Left lung (tissue), 10 donors: Measurements from ENCODE around the gene CFAP45. TPM values are rescaled to one million over a fixed set of nuclear protein-coding genes. Genes with fewer than 3 reads are reported as not detected.

Source experiments
- ATAC-seq: fragments of 200-7000 bp; cut with Tn5 transposase; one replicate; pipeline ENCODE4 v1.9.1; 2020; ENCODE audit warnings: moderate library complexity
- DNase-seq, 4 donors: peaks; one replicate each; pipeline ENCODE4 v3.0.0-alpha.2; 2013 to 2020
- H3K27ac ChIP-seq, 2 donors: fragments of 200-600 bp; sonication (generic) in 1 of 2; one replicate each; pipeline versions ENCODE4 v1.5.0 to v1.8.0; 2020 to 2021
- H3K27me3 ChIP-seq, 2 donors: fragments of 200-600 bp; sonication (generic) in 1 of 2; one replicate each; pipeline versions ENCODE4 v1.5.0 to v1.8.0; 2020 to 2021
- H3K36me3 ChIP-seq, 2 donors: fragments of 200-600 bp; sonication (generic) in 1 of 2; one replicate each; pipeline versions ENCODE4 v1.5.0 to v1.8.0; 2020 to 2021
- H3K4me1 ChIP-seq, 2 donors: fragments of 200-600 bp; one replicate each; pipeline ENCODE4 v1.8.0; 2021
- H3K4me3 ChIP-seq, 2 donors: fragments of 200-600 bp; sonication (generic) in 1 of 2; one replicate each; pipeline versions ENCODE4 v1.5.0 to v1.8.0; 2020 to 2021; ENCODE audit warnings: mild to moderate bottlenecking in 1 of 2
- H3K9me3 ChIP-seq, 2 donors: fragments of 200-600 bp; sonication (generic) in 1 of 2; one replicate each; pipeline versions ENCODE4 v1.5.0 to v1.8.0; 2020 to 2021
- intact Hi-C, 2 donors: fragments of 100-400 bp; cut with DNase I; formaldehyde crosslinking; loops; one replicate each; pipeline versions ENCODE4 v1.11.2 to v1.14.2; 2022
- polyA plus RNA-seq, 6 donors: library from polyadenylated mRNA; unstranded; fragments of 120-200 nt; gene quantifications; one replicate each; pipeline ENCODE4 v1.2.1, GENCODE V29; 2013; ENCODE audit not compliant: insufficient read length in 6 of 6
- total RNA-seq, 2 donors: library from RNA; stranded (reverse); fragmentation: NEBNext Ultra II Directional; extraction: Animal tissue kit (Norgen Biotek cat#: 25700); gene quantifications; one replicate each; pipeline ENCODE4 v1.2.1, GENCODE V29; 2021
- TF ChIP-seq, protein P1 (sequence below), 2 donors: fragments of 200-600 bp; sonication (generic) in 1 of 2; IDR thresholded peaks; one replicate each; pipeline versions ENCODE4 v1.5.0 to v1.8.0; 2021; ENCODE audit warnings: antibody characterized with exemption in 2 of 2
- donor health status: DM: no; HTN: yes; CAD: no.
- donor health status: DM: no; HTN: no; CAD: no.

Gene CFAP45
- total and polyA plus RNA-seq, 8 donors, result 1.1 to 12.4 (median 6.4) TPM

DNA sequence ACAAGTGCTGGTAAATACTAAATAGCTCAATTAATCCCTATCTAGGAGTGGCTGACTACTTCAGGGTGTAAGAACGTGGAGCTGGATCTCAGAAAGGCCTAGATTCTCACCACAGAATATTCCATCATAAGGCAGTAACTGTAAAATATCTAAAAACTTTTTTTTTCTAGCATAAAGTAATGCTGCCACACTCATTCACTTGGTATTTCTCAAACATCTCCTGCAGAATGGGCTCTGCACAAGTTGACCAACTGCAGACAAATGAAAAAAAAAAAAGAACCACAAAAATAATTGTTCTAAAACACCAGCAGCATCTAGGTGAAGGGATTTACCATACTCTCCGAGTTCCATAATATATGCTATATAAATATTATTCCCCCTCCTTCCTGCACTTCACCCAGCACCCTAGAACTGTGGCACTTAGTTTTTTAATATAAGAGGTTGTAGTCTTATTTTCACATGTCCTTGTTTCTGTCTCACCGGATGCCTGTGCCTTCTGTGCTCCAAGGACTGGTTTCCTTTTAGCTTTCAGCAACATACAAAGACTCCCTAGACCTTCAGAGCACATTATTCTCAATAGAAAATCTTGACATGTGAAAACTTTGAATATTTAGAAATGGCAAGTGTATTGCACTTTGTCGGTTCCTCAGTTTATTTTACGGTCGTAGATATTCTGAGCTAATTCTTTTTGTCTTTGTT is 46.4 kb downstream of the CFAP45 start:
- Histone ChIP-seq H3K4me3 (peak overlapping the region; percentile 63 to 75), H3K27me3 (no peaks in the 10 kb centered on the region), H3K27ac (peak overlapping the region; percentile 91 to 96), H3K4me1 (peaks cover 0 to 39% of the 10 kb centered on the region in 2 donors), H3K36me3 (no peaks in the 10 kb centered on the region), H3K9me3 (no peaks in the 10 kb centered on the region)
- TF ChIP-seq, protein P1, sequence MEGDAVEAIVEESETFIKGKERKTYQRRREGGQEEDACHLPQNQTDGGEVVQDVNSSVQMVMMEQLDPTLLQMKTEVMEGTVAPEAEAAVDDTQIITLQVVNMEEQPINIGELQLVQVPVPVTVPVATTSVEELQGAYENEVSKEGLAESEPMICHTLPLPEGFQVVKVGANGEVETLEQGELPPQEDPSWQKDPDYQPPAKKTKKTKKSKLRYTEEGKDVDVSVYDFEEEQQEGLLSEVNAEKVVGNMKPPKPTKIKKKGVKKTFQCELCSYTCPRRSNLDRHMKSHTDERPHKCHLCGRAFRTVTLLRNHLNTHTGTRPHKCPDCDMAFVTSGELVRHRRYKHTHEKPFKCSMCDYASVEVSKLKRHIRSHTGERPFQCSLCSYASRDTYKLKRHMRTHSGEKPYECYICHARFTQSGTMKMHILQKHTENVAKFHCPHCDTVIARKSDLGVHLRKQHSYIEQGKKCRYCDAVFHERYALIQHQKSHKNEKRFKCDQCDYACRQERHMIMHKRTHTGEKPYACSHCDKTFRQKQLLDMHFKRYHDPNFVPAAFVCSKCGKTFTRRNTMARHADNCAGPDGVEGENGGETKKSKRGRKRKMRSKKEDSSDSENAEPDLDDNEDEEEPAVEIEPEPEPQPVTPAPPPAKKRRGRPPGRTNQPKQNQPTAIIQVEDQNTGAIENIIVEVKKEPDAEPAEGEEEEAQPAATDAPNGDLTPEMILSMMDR (IDR thresholded peaks at IDR 0.05), result no peak
- intact Hi-C loops, result no loop called here
- no peak for ATAC-seq
- DNase-seq, result no peak

DNA sequence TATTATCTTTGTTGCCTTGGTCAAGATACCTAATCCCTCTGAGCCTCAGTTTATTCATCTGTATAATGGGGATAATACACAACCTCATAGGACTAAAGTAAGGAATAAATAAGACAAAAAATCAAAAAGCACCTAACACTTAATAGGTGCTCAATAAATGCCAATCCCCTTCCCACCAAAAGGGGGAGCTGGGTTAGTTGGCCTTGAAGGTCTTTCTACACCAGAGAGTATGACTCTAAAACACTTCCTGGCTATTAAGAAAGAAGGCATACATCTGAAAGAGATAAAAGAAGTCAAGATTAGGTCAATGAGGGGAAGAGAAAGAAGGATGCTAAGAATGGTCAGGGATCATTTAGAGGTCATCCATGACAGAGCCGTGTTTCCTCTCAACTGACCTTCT is 48.6 kb downstream of the CFAP45 start:
- ATAC-seq (no peak), DNase-seq (no peak)
- Histone ChIP-seq H3K27me3 (no peaks in the 10 kb centered on the region), H3K4me3 (no peak overlapping the region), H3K36me3 (no peaks in the 10 kb centered on the region), H3K4me1 (peaks cover 0 to 47% of the 10 kb centered on the region in 2 donors), H3K27ac (no peak overlapping the region), H3K9me3 (no peaks in the 10 kb centered on the region)
- intact Hi-C loops, result no loop called here
- TF ChIP-seq, protein P1 (IDR thresholded peaks at IDR 0.05), result no peak

DNA sequence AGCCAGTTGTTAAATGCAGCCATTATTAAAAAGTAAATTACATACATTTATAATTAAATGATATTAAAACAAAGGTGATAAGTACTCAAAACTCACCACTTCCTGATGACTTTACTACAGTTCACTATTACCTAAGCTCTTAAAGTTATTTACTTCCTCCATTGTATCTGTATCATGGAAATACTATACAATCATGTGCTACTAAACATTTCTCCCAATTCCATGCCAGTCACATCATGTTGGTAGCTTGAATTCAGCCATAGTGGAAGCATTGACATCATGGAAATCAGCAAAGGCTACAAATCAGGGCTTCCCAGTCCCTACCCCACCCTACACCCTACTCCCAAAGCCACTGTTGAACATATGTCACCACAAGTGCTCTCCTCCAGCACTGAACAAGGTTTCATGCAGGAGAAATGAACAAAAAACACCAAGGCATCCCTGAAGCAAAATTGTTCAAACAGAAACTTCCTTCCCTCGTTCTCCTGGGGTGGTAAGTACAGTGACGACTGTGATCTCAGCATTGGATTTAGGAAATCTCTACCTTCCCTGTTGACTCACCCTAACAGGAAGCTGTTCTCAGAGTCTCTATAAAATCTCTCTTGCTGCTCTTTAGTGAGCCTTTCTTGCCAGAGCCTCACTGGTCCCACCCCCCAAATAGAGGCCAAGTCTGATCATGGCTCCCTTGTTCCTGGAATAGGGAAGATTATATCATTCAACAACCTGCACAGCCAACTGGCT is 50.2 kb downstream of the CFAP45 start:
- ATAC-seq, result no peak
- intact Hi-C loops, result no loop called here
- peaks cover 0 to 37% of the 10 kb centered on the region in 2 donors for H3K4me1 ChIP-seq
- DNase-seq, result no peak
- TF ChIP-seq, protein P1 (IDR thresholded peaks at IDR 0.05), result no peak
- H3K27me3 ChIP-seq, result no peaks in the 10 kb centered on the region
- H3K27ac ChIP-seq, result no peak overlapping the region
- H3K4me3 ChIP-seq, result no peak overlapping the region
- no peaks in the 10 kb centered on the region for H3K36me3 ChIP-seq
- no peaks in the 10 kb centered on the region for H3K9me3 ChIP-seq

DNA sequence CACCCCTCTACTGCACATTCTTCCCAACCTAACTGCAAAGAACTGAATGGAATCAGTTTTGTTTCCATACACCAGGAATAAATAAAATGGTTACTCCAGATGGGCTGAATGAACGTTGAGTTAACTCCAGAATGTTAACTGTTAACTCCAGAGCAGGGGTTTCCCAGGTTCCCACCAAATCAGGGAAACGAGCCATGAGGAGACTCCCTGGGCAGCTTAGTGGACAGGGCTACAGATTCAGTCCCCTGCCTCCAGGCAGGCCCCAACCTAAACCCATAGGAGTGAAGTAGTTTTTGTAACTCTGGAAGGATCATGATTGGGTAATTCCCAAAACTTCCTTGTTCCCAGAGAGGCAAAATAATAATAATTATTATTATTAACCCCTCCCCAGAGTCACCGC is 51.6 kb downstream of the CFAP45 start:
- ATAC-seq, result no peak
- no peak overlapping the region for H3K27ac ChIP-seq
- DNase-seq, result no peak
- H3K4me1 ChIP-seq, result peaks cover 0 to 24% of the 10 kb centered on the region in 2 donors
- intact Hi-C loops, result no loop called here
- H3K4me3 ChIP-seq, result no peak overlapping the region
- no peaks in the 10 kb centered on the region for H3K27me3 ChIP-seq
- TF ChIP-seq, protein P1 (IDR thresholded peaks at IDR 0.05), result no peak
- H3K9me3 ChIP-seq, result no peaks in the 10 kb centered on the region
- H3K36me3 ChIP-seq, result no peaks in the 10 kb centered on the region

DNA sequence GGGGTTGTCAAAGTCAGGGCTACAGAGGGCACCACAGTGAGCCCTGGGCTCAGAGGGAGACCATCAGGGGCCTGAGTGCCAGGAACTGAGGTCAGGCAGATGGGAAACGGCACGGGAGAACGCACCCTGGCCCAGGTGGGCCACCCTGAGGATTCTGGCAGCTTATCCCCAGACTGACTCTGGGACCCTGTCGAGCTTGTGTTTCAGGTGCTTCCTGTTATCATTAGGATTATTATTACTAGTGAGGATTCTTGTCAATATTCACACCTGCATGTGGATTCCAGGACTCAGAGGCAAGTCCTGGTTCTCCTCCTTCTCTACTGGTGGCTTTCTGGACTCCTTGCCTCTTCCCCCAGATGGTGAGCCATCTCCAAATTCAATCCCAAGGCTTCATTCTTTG is 52.7 kb downstream of the CFAP45 start:
- ATAC-seq, result no peak
- intact Hi-C loops, result no loop called here
- H3K9me3 ChIP-seq, result no peaks in the 10 kb centered on the region
- no peaks in the 10 kb centered on the region for H3K27me3 ChIP-seq
- TF ChIP-seq, protein P1 (IDR thresholded peaks at IDR 0.05), result no peak
- no peak overlapping the region for H3K27ac ChIP-seq
- no peak overlapping the region for H3K4me3 ChIP-seq
- DNase-seq, result no peak
- H3K36me3 ChIP-seq, result no peaks in the 10 kb centered on the region
- peaks cover 0 to 22% of the 10 kb centered on the region in 2 donors for H3K4me1 ChIP-seq
